Mononuclear cell (primary cell): ENCODE results near the gene DVL1. TPM values are rescaled to one million over a fixed set of nuclear protein-coding genes. Genes with fewer than 3 reads are reported as not detected.

Experiments used
- H3K27me3 ChIP-seq: 2 replicates; pipeline ENCODE4 v1.6.0; 2011; ENCODE audit warnings: low read length, control low read depth; ENCODE audit not compliant: insufficient read depth
- H3K4me1 ChIP-seq: 2 replicates; pipeline ENCODE4 v1.5.1; 2011; ENCODE audit warnings: mild to moderate bottlenecking, low read length, control low read depth; ENCODE audit not compliant: insufficient read depth
- H3K4me3 ChIP-seq: 2 replicates; pipeline ENCODE4 v1.5.1; 2011; ENCODE audit warnings: mild to moderate bottlenecking, low read length, moderate library complexity
- H3K9me3 ChIP-seq: 2 replicates; pipeline ENCODE4 v1.5.1; 2011; ENCODE audit warnings: low read depth, mild to moderate bottlenecking, control low read depth, low read length
- total RNA-seq: library from RNA; depleted of rRNA; stranded (reverse); fragments of >200 nt; gene quantifications from one replicate; pipeline ENCODE4 v1.2.3, GENCODE V29; 2012

The DVL1 gene
- total RNA-seq, 1 donor: 17.9 TPM

- Histone ChIP-seq H3K4me3 (no peak overlapping the region), H3K27me3 (no peaks in the 10 kb centered on the region), H3K4me1 (peaks cover 32% of the 10 kb centered on the region), H3K9me3 (no peaks in the 10 kb centered on the region)
Observed at GRCh38 chr1:1310476-1311053, 38.7 kb downstream of the DVL1 start.

GRCh38 chr1:1310109-1310385 is 39.2 kb downstream of the DVL1 start:
- Histone ChIP-seq H3K4me3 (no peak overlapping the region), H3K4me1 (peaks cover 37% of the 10 kb centered on the region), H3K27me3 (no peaks in the 10 kb centered on the region), H3K9me3 (no peaks in the 10 kb centered on the region)

- H3K4me3 ChIP-seq: peak overlapping the region; percentile 62
- no peaks in the 10 kb centered on the region for H3K27me3 ChIP-seq
Observed at GRCh38 chr1:1309251-1310108, 39.7 kb downstream of the DVL1 start.

GRCh38 chr1:1308756-1309250 is 40.4 kb downstream of the DVL1 start:
- Histone ChIP-seq H3K4me3 (peak overlapping the region; percentile 62), H3K9me3 (no peaks in the 10 kb centered on the region), H3K27me3 (no peaks in the 10 kb centered on the region), H3K4me1 (peaks cover 47% of the 10 kb centered on the region)

More at GRCh38 chr1:1309251-1310108, 39.7 kb downstream of the DVL1 start:
- Histone ChIP-seq H3K4me1 (peaks cover 43% of the 10 kb centered on the region), H3K9me3 (no peaks in the 10 kb centered on the region)

- H3K9me3 ChIP-seq: no peaks in the 10 kb centered on the region
- H3K4me3 ChIP-seq: peak within 1 kb of the TSS; percentile 62
- H3K4me1 ChIP-seq: peaks cover 47% of the 10 kb centered on the region
- no peaks in the 10 kb centered on the region for H3K27me3 ChIP-seq
Observed at GRCh38 chr1:1307923-1308755, 41.1 kb downstream of the DVL1 start, which contains the start of the genes ACAP3 and PUSL1. ACAP3 (minus strand) TSS chr1:1307930; CDS start chr1:1307815, 115 bp downstream. PUSL1 (plus strand) TSS chr1:1308597; CDS start chr1:1308644, 47 bp downstream.

- Histone ChIP-seq H3K9me3 (no peaks in the 10 kb centered on the region), H3K4me3 (peak overlapping the region; percentile 51), H3K27me3 (no peaks in the 10 kb centered on the region), H3K4me1 (peaks cover 47% of the 10 kb centered on the region)
Observed at GRCh38 chr1:1307261-1307922, 41.8 kb downstream of the DVL1 start.

GRCh38 chr1:1306661-1307260 is 42.5 kb downstream of the DVL1 start:
- H3K4me3 ChIP-seq: peak overlapping the region; percentile 51
- H3K9me3 ChIP-seq: no peaks in the 10 kb centered on the region
- H3K27me3 ChIP-seq: no peaks in the 10 kb centered on the region
- peaks cover 47% of the 10 kb centered on the region for H3K4me1 ChIP-seq

- peaks cover 47% of the 10 kb centered on the region for H3K4me1 ChIP-seq
- H3K4me3 ChIP-seq: no peak overlapping the region
- no peaks in the 10 kb centered on the region for H3K27me3 ChIP-seq
- no peaks in the 10 kb centered on the region for H3K9me3 ChIP-seq
Observed at GRCh38 chr1:1306070-1306660, 43.1 kb downstream of the DVL1 start.

- Histone ChIP-seq H3K4me1 (peaks cover 47% of the 10 kb centered on the region), H3K4me3 (peak overlapping the region; percentile 10), H3K9me3 (no peaks in the 10 kb centered on the region), H3K27me3 (no peaks in the 10 kb centered on the region)
Observed at GRCh38 chr1:1305300-1306069, 43.7 kb downstream of the DVL1 start.

GRCh38 chr1:1304331-1305299 is 44.6 kb downstream of the DVL1 start:
- Histone ChIP-seq H3K9me3 (no peaks in the 10 kb centered on the region), H3K4me1 (peaks cover 42% of the 10 kb centered on the region), H3K4me3 (no peak overlapping the region), H3K27me3 (no peaks in the 10 kb centered on the region)

- Histone ChIP-seq H3K27me3 (no peaks in the 10 kb centered on the region), H3K4me3 (no peak overlapping the region), H3K4me1 (peaks cover 33% of the 10 kb centered on the region), H3K9me3 (no peaks in the 10 kb centered on the region)
Observed at GRCh38 chr1:1303736-1304135, 45.5 kb downstream of the DVL1 start.

GRCh38 chr1:1302951-1303509 is 46.2 kb downstream of the DVL1 start:
- Histone ChIP-seq H3K4me3 (no peak overlapping the region), H3K9me3 (no peaks in the 10 kb centered on the region), H3K27me3 (no peaks in the 10 kb centered on the region), H3K4me1 (peaks cover 33% of the 10 kb centered on the region)
